ENCODE data around the gene SFXN5.

DNA sequence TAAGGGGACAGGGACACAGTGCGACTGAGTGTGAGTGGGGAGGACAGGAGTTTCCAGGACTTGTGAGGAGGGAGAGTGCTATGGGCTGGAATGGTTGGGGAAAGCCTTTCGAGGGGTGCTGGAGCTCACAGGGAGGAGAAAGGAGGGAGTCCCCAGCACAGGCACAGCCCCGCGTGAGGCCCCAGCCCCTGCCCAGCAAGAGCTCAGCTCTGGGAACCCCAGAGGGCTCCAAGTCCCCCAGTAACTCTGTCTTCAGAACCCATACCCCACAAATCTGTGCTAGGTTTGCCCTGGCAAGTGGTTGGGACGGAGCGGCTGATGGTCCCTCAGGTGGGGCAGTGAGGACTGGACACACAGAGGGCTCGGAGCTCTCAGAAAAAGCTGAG, 75.4 kb downstream of the SFXN5 start:
- TF ChIP-seq, protein P1, sequence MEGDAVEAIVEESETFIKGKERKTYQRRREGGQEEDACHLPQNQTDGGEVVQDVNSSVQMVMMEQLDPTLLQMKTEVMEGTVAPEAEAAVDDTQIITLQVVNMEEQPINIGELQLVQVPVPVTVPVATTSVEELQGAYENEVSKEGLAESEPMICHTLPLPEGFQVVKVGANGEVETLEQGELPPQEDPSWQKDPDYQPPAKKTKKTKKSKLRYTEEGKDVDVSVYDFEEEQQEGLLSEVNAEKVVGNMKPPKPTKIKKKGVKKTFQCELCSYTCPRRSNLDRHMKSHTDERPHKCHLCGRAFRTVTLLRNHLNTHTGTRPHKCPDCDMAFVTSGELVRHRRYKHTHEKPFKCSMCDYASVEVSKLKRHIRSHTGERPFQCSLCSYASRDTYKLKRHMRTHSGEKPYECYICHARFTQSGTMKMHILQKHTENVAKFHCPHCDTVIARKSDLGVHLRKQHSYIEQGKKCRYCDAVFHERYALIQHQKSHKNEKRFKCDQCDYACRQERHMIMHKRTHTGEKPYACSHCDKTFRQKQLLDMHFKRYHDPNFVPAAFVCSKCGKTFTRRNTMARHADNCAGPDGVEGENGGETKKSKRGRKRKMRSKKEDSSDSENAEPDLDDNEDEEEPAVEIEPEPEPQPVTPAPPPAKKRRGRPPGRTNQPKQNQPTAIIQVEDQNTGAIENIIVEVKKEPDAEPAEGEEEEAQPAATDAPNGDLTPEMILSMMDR (IDR thresholded peaks at IDR 0.05), result no peak
- no peak for TF ChIP-seq NR3C1 (IDR thresholded peaks at IDR 0.05)
- TF ChIP-seq RARB (CRISPR knock-in tag; IDR thresholded peaks at IDR 0.05), result no peak
- no peak for TF ChIP-seq EP300 (IDR thresholded peaks at IDR 0.05)
- TF ChIP-seq ZC3H11A (IDR thresholded peaks at IDR 0.05), result no peak
- TF ChIP-seq POLR2A (IDR thresholded peaks at IDR 0.05; ENCODE audit: low read length), result no peak
- TF ChIP-seq, protein P2, sequence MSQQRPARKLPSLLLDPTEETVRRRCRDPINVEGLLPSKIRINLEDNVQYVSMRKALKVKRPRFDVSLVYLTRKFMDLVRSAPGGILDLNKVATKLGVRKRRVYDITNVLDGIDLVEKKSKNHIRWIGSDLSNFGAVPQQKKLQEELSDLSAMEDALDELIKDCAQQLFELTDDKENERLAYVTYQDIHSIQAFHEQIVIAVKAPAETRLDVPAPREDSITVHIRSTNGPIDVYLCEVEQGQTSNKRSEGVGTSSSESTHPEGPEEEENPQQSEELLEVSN (IDR thresholded peaks at IDR 0.05; ENCODE audit: borderline replicate concordance, low read depth), result no peak
